Activated CD4-positive, CD25-positive, alpha-beta regulatory T cell (primary cell): ENCODE measurements around the gene SCAPER.
"Not testable (repeated sequence)": the region's sequence is repeated elsewhere in the genome, so short reads cannot be mapped to it uniquely, and the experiment has no call there.

Experiments used
- DNase-seq, 4 experiments: peaks; one replicate each; lab custom pipeline; 2025; lab: John Stamatoyannopoulos, UW

Gene SCAPER

GRCh38 chr15:76483018-76483417 is 422.1 kb downstream of the SCAPER start:
- DNase-seq: no peak

GRCh38 chr15:76480267-76480666 is 424.9 kb downstream of the SCAPER start:
- no peak for DNase-seq

GRCh38 chr15:76470691-76471090 is 434.4 kb downstream of the SCAPER start:
- DNase-seq: no peak

GRCh38 chr15:76468722-76469121 is 436.4 kb downstream of the SCAPER start:
- DNase-seq: no peak

GRCh38 chr15:76467136-76467535 is 438.0 kb downstream of the SCAPER start:
- no peak for DNase-seq

GRCh38 chr15:76465728-76466127 is 439.4 kb downstream of the SCAPER start:
- no peak for DNase-seq

- DNase-seq: no peak
Observed at GRCh38 chr15:76464247-76464646, 440.9 kb downstream of the SCAPER start.

- DNase-seq: no peak
Observed at GRCh38 chr15:76460871-76461270, 444.3 kb downstream of the SCAPER start.

- no peak for DNase-seq
Observed at GRCh38 chr15:76460347-76460746, 444.8 kb downstream of the SCAPER start.

GRCh38 chr15:76451540-76451939 is 453.6 kb downstream of the SCAPER start:
- no peak for DNase-seq

- no peak for DNase-seq
Observed at GRCh38 chr15:76449455-76449854, 455.7 kb downstream of the SCAPER start.

- no peak for DNase-seq
Observed at GRCh38 chr15:76448755-76449154, 456.4 kb downstream of the SCAPER start.

GRCh38 chr15:76447728-76448441 is 457.3 kb downstream of the SCAPER start:
- DNase-seq: no peak

- DNase-seq: no peak
Observed at GRCh38 chr15:76440441-76440840, 464.7 kb downstream of the SCAPER start.

GRCh38 chr15:76439542-76439941 is 465.6 kb downstream of the SCAPER start:
- DNase-seq: no peak

GRCh38 chr15:76433798-76434400 is 471.2 kb downstream of the SCAPER start:
- no peak for DNase-seq

- DNase-seq: not testable (repeated sequence)
Observed at GRCh38 chr15:76433036-76433435, 472.1 kb downstream of the SCAPER start.

- no peak for DNase-seq
Observed at GRCh38 chr15:76432604-76433003, 472.5 kb downstream of the SCAPER start.

GRCh38 chr15:76431971-76432370 is 473.2 kb downstream of the SCAPER start:
- no peak for DNase-seq

- not testable (repeated sequence) for DNase-seq
Observed at GRCh38 chr15:76430711-76431110, 474.4 kb downstream of the SCAPER start.

GRCh38 chr15:76429661-76430060 is 475.5 kb downstream of the SCAPER start:
- no peak for DNase-seq

GRCh38 chr15:76426941-76427340 is 478.2 kb downstream of the SCAPER start:
- DNase-seq: no peak

- DNase-seq: no peak
Observed at GRCh38 chr15:76418352-76419140, 486.6 kb downstream of the SCAPER start.
